ENCODE data around the gene FSTL5.

Gene FSTL5

DNA sequence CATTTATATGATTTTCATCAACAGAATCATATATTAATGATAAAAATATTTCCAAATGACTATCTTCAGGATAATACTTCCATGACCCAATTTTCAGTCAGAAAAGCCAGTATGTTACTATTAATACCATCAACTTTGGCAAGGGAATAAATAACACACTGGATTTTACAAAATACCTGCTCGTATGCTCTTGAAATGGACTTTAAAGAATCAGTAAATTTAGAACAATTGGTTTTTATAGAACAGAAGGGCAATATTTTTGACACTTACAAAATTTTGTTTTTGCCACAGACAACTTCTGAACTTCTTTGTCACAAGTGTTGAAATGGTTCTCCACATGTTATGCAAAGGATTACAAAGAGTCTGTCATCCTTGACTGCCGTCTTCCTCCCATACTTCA lies 700.4 kb downstream of the FSTL5 start:
- no peak for ATAC-seq
- TF ChIP-seq PPARA (CRISPR knock-in tag; IDR thresholded peaks at IDR 0.05; ENCODE audit: borderline replicate concordance): no peak
- TF ChIP-seq CSDC2 (CRISPR knock-in tag; IDR thresholded peaks at IDR 0.05): no peak
- TF ChIP-seq ZNF8 (CRISPR knock-in tag; IDR thresholded peaks at IDR 0.05): no peak
- TF ChIP-seq TCF4 (CRISPR knock-in tag; IDR thresholded peaks at IDR 0.05; ENCODE audit: borderline replicate concordance): no peak
- no peak for TF ChIP-seq ZNF70 (CRISPR knock-in tag; IDR thresholded peaks at IDR 0.05)
- TF ChIP-seq ZFP30 (CRISPR knock-in tag; IDR thresholded peaks at IDR 0.05): no peak
- TF ChIP-seq BACH2 (CRISPR knock-in tag; IDR thresholded peaks at IDR 0.05; ENCODE audit: borderline replicate concordance): no peak
- TF ChIP-seq ZFP3 (CRISPR knock-in tag; IDR thresholded peaks at IDR 0.05): no peak
- TF ChIP-seq ISL1 (CRISPR knock-in tag; IDR thresholded peaks at IDR 0.05): no peak
- TF ChIP-seq, protein P1, sequence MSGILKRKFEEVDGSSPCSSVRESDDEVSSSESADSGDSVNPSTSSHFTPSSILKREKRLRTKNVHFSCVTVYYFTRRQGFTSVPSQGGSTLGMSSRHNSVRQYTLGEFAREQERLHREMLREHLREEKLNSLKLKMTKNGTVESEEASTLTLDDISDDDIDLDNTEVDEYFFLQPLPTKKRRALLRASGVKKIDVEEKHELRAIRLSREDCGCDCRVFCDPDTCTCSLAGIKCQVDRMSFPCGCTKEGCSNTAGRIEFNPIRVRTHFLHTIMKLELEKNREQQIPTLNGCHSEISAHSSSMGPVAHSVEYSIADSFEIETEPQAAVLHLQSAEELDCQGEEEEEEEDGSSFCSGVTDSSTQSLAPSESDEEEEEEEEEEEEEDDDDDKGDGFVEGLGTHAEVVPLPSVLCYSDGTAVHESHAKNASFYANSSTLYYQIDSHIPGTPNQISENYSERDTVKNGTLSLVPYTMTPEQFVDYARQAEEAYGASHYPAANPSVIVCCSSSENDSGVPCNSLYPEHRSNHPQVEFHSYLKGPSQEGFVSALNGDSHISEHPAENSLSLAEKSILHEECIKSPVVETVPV (CRISPR knock-in tag; IDR thresholded peaks at IDR 0.05): no peak
- no peak for TF ChIP-seq ARNTL (CRISPR knock-in tag; IDR thresholded peaks at IDR 0.05; ENCODE audit: borderline replicate concordance, low read depth)

DNA sequence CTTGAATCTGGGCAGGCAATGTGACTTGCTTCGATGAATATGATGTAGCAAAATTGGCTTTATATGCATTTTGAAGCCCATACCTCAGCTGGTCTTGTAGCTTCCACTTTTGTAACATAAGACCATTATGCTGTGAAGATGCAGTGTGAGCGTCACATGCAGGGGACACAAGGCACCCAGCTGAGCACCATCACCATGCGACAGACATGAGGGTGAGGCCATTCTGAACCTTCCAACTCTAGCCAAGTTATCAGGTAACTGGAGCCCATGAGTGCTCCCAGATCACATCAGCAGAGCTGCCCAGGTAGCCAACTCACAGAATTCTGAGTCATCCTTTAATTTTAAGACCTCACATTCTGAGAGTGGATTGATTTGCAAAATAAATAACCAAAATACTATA lies 705.9 kb downstream of the FSTL5 start:
- TF ChIP-seq ZNF8 (CRISPR knock-in tag; IDR thresholded peaks at IDR 0.05): no peak
- TF ChIP-seq RARB (CRISPR knock-in tag; IDR thresholded peaks at IDR 0.05): no peak
- no peak for TF ChIP-seq CSDC2 (CRISPR knock-in tag; IDR thresholded peaks at IDR 0.05)
- TF ChIP-seq ZFP30 (CRISPR knock-in tag; IDR thresholded peaks at IDR 0.05): no peak
- TF ChIP-seq ZFP3 (CRISPR knock-in tag; IDR thresholded peaks at IDR 0.05): no peak
- no peak for TF ChIP-seq TOX (CRISPR knock-in tag; IDR thresholded peaks at IDR 0.05; ENCODE audit: borderline replicate concordance)
- TF ChIP-seq ISL1 (CRISPR knock-in tag; IDR thresholded peaks at IDR 0.05): no peak
- TF ChIP-seq GLIS3 (CRISPR knock-in tag; IDR thresholded peaks at IDR 0.05): no peak
- TF ChIP-seq ESRRG (CRISPR knock-in tag; IDR thresholded peaks at IDR 0.05): no peak
- TF ChIP-seq, protein P2, sequence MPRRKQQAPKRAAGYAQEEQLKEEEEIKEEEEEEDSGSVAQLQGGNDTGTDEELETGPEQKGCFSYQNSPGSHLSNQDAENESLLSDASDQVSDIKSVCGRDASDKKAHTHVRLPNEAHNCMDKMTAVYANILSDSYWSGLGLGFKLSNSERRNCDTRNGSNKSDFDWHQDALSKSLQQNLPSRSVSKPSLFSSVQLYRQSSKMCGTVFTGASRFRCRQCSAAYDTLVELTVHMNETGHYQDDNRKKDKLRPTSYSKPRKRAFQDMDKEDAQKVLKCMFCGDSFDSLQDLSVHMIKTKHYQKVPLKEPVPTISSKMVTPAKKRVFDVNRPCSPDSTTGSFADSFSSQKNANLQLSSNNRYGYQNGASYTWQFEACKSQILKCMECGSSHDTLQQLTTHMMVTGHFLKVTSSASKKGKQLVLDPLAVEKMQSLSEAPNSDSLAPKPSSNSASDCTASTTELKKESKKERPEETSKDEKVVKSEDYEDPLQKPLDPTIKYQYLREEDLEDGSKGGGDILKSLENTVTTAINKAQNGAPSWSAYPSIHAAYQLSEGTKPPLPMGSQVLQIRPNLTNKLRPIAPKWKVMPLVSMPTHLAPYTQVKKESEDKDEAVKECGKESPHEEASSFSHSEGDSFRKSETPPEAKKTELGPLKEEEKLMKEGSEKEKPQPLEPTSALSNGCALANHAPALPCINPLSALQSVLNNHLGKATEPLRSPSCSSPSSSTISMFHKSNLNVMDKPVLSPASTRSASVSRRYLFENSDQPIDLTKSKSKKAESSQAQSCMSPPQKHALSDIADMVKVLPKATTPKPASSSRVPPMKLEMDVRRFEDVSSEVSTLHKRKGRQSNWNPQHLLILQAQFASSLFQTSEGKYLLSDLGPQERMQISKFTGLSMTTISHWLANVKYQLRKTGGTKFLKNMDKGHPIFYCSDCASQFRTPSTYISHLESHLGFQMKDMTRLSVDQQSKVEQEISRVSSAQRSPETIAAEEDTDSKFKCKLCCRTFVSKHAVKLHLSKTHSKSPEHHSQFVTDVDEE (CRISPR knock-in tag; IDR thresholded peaks at IDR 0.05): no peak
- TF ChIP-seq, protein P3, sequence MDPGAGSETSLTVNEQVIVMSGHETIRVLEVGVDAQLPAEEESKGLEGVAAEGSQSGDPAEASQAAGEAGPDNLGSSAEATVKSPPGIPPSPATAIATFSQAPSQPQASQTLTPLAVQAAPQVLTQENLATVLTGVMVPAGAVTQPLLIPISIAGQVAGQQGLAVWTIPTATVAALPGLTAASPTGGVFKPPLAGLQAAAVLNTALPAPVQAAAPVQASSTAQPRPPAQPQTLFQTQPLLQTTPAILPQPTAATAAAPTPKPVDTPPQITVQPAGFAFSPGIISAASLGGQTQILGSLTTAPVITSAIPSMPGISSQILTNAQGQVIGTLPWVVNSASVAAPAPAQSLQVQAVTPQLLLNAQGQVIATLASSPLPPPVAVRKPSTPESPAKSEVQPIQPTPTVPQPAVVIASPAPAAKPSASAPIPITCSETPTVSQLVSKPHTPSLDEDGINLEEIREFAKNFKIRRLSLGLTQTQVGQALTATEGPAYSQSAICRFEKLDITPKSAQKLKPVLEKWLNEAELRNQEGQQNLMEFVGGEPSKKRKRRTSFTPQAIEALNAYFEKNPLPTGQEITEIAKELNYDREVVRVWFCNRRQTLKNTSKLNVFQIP (CRISPR knock-in tag; IDR thresholded peaks at IDR 0.05; ENCODE audit: borderline replicate concordance, low read depth): no peak
- TF ChIP-seq ZC3H10 (CRISPR knock-in tag; IDR thresholded peaks at IDR 0.05): no peak
- TF ChIP-seq, protein P4, sequence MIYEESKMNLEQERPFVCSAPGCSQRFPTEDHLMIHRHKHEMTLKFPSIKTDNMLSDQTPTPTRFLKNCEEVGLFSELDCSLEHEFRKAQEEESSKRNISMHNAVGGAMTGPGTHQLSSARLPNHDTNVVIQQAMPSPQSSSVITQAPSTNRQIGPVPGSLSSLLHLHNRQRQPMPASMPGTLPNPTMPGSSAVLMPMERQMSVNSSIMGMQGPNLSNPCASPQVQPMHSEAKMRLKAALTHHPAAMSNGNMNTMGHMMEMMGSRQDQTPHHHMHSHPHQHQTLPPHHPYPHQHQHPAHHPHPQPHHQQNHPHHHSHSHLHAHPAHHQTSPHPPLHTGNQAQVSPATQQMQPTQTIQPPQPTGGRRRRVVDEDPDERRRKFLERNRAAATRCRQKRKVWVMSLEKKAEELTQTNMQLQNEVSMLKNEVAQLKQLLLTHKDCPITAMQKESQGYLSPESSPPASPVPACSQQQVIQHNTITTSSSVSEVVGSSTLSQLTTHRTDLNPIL (CRISPR knock-in tag; IDR thresholded peaks at IDR 0.05; ENCODE audit: low read depth): no peak
- ATAC-seq: no peak

DNA sequence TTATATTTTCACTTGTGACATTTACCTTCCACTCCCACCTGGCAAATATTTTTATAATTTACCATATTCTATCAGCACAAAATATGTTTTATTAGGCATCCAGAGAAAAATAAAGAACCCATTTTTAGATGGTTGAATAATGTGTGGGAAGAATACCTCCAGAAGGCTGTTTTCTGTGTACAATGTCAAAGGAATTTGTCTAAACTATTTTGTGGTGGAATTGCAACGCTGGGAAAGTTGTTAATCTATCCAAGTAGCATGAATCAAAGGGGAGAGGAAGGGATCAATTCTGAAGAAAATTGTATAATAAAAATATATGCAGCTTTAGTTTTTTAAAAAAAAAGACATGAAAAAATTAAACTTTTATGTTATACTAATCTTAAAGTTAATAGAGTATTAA lies 706.5 kb downstream of the FSTL5 start:
- no peak for ATAC-seq

More for the DNA sequence above, 706.5 kb downstream of the FSTL5 start:
- TF ChIP-seq ESRRG (CRISPR knock-in tag; IDR thresholded peaks at IDR 0.05): no peak
- no peak for TF ChIP-seq ARNTL (CRISPR knock-in tag; IDR thresholded peaks at IDR 0.05; ENCODE audit: borderline replicate concordance, low read depth)
- no peak for TF ChIP-seq CSDC2 (CRISPR knock-in tag; IDR thresholded peaks at IDR 0.05)
- TF ChIP-seq, protein P5, sequence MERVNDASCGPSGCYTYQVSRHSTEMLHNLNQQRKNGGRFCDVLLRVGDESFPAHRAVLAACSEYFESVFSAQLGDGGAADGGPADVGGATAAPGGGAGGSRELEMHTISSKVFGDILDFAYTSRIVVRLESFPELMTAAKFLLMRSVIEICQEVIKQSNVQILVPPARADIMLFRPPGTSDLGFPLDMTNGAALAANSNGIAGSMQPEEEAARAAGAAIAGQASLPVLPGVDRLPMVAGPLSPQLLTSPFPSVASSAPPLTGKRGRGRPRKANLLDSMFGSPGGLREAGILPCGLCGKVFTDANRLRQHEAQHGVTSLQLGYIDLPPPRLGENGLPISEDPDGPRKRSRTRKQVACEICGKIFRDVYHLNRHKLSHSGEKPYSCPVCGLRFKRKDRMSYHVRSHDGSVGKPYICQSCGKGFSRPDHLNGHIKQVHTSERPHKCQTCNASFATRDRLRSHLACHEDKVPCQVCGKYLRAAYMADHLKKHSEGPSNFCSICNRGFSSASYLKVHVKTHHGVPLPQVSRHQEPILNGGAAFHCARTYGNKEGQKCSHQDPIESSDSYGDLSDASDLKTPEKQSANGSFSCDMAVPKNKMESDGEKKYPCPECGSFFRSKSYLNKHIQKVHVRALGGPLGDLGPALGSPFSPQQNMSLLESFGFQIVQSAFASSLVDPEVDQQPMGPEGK (CRISPR knock-in tag; IDR thresholded peaks at IDR 0.05; ENCODE audit: borderline replicate concordance): no peak
- no peak for TF ChIP-seq BACH2 (CRISPR knock-in tag; IDR thresholded peaks at IDR 0.05; ENCODE audit: borderline replicate concordance)

Measured in SK-N-SH treated with all-trans-retinoic acid at 6 μM for 48 hours (cell line).